NCI-H524 treated with DMSO at 0.1 percent for 48 hours (cell line): ENCODE measurements around the gene TNFRSF14.
A peak's percentile ranks its signal among the peaks of the same experiment; 100 is the strongest.

ENCODE experiments used
- DNase-seq: peaks from one replicate; lab custom pipeline; 2025; lab: John Stamatoyannopoulos, UW

TNFRSF14 gene

DNA sequence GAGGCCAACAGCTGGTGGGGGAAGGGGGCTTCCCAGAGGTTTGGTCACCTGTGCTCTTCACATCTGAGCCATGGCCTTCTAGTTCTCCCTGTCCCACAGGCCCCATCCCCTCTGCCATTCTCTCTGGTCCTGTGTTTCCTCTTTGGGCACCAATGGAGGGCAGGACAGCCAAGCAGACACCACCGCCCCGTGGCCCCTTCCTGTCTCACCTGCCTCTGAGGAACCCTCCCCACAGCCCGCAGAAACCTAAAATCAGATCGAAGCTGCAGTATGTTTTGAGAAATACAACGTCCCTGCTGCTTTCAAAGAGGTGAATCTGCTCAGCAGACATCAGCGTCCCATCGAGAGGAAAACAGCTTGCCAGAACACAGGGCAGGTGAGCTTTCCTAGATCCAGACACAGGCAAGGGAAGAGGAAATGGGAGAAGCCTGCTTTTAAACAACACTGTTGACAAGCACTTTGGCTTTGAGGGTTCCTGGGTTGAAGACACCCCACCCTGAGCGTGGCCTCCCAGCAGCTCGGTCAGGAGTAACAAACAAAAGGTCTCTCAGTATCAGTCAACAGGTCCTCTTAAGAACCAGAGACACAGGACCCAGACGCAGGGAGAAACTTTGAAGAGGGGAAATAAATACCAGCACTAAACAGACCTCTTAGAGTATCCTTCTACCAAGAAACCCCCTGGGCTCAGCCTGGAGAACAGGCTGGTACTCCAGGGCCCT lies 32.1 kb upstream of the TNFRSF14 start:
- no peak for DNase-seq

DNA sequence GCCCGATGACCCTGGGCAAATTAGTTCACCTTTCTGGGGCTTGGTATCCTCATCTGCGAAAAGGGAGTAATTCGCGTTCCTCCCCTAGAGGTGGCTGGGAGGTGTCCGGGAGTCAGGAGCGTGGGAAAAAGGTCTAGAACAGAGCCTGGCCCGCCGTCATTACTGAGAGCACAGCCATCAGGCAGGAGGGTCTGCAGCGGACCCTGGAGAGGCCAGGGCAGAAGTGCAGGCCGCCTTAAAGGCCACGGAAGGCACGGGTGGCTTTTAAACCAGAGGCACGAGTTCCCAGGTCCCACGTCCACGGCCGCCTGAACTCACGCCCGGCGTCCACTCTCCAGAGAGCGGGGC lies 30.6 kb upstream of the TNFRSF14 start:
- no peak for DNase-seq

GRCh38 chr1:2525920-2526823 lies 30.0 kb upstream of the TNFRSF14 start, which contains the start of gene PANK4:
Gene PANK4, minus strand, starts transcription at chr1:2526596. Its CDS starts 9 bp downstream, at chr1:2526587.
- DNase-seq = no peak

- DNase-seq = peak; percentile 39
These were observed 29.2 kb upstream of the TNFRSF14 start for GRCh38 chr1:2526824-2527555.

DNA sequence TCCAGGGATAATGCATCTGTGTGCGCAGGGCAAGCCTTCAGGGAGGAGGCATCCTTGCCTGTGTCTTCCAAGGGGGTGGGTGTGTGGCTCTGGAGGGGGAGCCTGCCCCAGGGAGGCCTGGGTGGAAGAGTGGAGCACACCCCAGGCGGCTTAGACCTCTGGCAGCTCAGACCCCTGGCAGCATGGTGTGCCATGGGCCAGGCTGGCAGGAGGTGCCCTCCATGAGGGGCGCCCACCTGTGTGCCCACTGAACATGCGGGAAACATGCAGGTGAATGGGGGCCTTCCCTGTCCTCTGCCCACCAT lies 28.7 kb upstream of the TNFRSF14 start:
- no peak for DNase-seq

GRCh38 chr1:2528016-2528415 lies 28.2 kb upstream of the TNFRSF14 start:
- DNase-seq = no peak

DNA sequence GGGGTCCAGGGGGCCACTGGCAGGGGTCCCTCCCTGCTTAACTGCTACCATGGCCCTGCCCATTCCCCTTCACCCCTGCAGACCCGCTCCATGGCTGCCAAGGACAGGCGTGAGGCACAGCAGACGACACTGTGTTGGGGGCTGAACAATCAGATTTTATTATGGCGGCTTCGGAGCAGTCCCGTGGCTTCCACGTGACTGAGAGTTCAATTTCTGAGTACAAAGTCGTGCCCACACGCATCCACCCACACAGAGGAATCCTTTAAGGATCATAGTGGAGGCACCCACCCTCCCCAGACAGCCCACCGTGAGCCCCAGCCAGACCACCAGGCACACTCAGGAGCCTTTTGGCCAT lies 27.6 kb upstream of the TNFRSF14 start:
- DNase-seq = no peak

DNA sequence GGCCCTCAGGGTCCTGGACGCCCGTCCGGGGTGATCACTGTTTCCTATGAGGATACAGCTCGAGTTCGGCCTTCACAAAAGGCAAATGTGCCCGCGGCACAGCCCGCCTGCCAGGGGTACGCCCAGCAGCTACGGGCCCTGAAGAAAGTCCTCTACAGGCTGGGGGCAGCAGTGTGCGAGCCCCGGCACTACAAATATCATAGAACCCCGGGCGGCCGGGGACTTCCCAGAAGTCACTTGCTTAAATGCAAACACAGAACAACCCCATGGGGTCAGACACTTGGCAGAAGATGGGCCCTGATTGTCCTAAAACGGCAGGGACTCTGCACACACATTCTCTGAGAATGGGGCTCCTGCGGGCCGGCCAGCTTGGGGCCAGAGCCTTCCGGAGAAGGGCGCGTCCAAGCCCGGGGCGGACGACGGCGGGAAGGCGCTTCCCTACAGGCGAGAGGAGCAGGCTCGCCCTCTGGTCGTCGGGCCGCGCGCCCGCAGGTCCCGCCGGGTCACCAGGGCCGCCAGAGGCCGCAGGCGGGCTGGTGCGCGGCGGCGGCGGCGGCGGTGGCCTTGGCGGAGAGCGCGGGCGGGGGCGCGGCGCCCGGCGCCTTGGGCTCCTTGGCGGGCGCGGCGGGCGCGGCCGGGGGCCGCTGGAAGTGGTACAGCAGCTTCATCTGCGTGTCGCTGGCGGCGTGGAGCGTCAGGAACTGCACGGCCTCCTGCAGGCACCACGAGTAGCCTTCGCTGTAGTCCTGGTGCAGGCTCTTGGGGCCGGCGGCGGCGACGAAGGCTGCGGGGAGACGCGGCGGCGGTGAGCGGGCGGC lies 27.0 kb upstream of the TNFRSF14 start:
- DNase-seq = no peak

DNA sequence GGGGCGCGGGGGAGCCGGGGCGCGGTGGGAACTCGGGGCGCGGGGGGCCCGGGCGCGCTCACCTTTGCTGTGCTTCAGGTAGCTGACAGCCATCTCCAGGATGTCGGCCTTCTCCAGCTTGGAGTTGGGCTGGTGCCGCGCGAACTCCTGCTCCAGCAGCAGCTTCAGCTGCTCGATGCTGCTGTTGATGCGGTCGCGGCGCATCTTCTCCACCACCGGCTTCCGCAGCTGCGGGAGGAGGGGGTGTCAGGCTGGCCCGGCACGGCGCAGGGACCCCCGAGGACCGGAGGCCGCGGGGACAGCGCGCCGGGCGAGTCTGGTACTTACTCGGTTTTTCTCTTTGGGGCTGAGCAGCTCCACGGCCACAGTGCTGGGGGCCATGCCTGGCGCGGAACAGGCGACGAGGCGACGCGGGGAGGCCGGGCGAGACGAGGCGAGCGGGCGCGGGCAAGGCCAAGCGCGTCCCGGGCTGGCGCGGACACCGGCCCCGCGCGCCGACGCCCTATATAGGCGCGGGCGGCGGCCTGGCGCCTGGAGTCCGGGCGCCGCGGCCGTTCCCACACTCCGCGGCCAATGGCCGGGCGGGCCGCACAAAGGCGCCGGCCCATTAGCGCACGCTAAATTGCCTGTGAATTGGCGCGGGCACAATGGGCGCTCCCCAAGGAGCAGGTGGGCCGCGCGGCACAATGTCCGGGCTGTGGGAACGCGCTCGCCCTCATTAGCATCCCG lies 26.2 kb upstream of the TNFRSF14 start, which contains the start of gene HES5:
Gene HES5 (minus strand): TSS at position 480 of the 729 bp plus-strand sequence. CDS start 99 bp downstream, at position 381.
- DNase-seq = no peak

DNA sequence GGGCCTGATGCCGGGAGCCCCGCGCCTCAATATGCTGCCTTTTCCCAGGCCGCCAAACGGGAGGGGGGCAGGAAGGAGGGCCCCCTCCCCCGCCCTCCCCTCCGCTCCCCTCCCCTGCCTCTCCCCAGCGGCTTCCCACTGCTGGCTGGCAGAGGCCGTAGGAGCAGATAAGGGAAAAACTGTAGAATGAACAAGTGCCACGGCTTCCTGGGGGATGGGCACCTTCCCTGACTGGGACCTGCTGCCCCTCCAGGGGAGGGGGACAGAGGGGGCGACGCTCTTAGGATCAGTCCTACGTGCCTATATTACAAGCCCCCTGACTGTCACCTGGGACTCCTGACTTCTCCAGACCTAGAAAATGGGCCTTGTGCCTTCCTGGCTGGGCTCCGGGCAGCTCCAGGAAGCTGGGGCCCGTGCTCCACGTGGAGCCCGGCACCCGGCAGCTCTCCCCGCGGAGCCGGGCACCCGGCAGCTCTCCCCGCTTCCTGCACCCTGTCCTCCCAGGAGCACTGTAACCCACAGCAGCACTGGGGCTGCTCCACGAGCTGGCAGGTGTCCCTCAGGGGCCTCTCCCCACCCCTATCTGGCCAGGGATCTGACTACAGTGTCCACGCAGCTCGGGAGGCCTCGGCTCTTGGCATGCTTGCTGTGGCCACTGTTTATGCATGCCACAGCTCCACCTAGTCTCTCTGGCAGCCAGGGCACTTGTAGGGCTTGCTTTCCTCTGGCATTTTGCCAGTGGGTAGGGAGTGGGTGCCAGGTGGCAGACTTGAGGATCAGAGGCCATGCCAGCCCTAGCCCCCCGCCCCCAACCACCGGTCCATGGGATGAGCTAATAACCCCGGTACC lies 25.4 kb upstream of the TNFRSF14 start:
- no peak for DNase-seq

DNA sequence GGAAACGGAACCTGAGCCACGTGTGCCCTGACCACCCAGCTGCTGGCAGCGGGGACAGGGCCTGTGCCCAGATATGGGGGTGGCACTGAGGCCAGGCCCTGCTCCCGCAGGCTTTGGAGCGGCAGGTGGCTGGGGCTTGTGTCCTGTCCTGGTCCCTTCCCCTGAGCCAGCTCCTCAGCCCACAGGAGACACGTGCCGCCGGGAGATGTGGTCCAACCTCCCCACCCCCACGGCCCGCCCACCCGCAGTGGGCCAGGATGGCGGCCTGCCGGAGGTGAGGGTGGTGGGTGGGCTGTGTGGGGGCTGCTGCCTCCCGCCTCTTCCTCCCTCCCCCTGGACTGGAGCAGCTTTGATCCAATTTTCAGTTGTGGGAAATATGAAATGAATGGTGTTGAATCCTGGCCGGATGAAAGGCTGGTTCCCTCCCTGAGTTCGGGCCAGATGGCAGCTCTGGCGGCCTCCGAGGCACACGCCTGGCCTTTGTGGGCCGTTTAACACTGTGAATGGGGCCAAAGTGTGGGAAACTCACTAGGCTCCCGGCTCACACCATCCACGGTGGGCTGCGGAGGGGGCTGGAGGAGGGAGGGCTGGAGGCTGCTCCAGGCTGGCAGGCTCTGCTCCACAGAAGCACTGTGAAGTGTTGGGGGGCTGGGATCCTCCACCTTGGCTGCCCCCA lies 23.5 kb upstream of the TNFRSF14 start:
- no peak for DNase-seq

- DNase-seq = no peak
These were observed 22.8 kb upstream of the TNFRSF14 start for GRCh38 chr1:2533365-2533764.

DNA sequence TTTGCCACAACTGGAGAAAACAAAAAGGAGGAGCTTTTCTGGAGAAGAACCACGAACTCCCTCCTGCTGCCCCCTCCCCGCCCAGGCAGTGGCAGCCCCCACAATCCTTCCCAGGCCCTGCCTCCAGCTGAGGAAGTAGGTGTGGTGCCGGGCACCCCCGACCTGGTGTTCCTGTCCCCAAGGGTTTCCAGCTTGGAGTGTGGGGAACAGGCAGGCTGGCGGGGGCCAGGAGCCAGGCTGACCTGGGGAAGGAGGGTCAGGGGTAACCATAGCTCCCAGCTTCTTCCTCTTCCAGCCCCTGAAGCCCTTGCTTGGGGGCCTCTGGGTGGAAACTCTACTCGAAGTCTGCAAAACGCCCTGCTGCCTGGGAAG lies 21.9 kb upstream of the TNFRSF14 start:
- DNase-seq = no peak

DNA sequence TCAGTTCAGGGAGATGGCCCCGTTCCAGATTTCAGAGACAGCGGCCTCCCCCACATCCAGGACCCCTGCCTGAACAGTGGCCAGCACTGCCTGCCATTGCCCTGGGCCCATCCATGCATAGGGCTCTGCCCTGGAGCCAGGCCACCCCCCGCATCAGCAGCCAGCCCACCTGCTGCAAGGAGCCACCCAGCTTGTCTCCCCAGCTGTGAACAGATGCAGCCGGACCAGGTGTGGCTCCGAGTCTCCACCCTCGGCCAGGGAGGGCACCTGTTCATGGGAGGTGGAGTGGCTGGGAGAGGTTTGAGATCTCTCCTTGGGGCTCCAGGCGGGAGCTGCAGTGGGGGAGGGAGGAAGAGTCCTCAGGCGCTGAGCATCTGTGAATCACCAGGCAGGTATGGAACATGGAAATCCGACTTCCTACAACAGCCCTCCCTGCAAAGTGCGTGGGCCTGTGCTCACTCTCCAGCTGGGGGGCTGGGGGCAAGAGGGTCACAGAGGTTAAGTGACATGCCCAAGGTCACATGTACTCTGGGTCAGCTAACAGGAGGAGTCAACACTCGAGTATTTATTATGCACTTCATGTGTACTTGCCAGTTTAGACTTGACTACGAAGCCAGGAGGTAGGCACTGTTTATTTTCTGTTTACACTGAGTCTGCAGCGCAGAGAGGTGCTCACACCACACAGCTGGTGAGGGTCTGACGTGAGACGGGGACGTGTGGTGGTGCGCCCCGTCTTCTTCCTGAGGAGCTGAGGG lies 21.3 kb upstream of the TNFRSF14 start:
- no peak for DNase-seq

DNA sequence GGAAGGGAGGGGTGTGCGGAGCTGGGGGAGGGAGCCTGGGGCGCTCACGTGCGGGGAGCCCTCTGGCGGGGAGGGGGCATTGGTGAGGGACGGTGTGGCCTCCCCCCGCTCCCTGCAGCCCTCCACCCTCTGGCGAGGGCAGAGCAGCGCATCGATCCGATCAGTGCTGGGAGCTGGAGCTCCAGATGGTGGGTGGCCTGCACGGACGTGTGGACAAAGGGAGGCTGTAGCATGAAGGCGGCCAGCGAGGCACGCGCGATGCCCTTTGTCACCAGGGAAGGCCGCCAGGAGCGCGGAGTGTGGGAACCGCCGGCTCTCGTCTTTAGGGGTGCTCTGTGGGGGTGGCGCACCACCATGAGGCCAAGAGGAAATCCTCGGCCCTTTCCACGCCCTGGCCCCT lies 20.7 kb upstream of the TNFRSF14 start:
- no peak for DNase-seq

- DNase-seq = no peak
These were observed 20.2 kb upstream of the TNFRSF14 start for GRCh38 chr1:2535981-2536380.

DNA sequence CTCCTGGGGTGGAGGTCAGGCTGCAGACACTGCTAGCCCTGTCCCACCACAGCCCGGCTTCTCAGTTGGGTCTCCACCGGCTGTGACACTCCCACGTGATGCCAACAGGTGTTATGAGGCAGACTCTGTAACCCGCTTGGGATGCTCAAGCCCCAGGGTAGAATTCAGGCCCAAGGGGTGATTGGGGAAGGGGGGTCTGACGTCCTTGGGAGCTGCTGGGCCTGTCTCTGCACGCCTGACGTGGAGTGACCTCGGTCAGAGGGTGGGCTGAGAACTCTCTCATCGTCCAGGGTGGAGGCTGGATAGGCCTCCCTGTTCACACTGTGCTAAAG lies 18.4 kb upstream of the TNFRSF14 start:
- no peak for DNase-seq

GRCh38 chr1:2538376-2538775 lies 17.8 kb upstream of the TNFRSF14 start:
- no peak for DNase-seq

DNA sequence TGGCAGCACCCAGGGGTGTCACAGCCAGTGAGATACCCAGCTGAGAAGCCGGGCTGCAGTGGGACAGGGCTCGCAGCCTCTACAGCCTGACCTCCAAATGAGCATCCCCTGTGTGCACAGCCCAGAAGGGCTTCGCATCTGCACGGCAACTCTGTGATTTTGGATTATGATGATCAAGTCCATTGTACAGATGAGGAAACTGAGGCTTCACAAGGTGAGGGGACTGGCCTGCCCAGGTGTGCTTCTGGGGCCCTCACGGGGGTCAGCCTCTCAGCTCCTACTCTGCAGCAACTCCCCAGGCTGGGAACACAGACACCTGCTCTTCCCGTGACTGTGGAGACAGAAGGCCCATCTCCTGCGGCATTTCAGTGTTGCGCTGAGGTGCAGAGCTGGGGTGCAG lies 17.3 kb upstream of the TNFRSF14 start:
- no peak for DNase-seq
